ENCODE measurements around the gene TBC1D14.

- no peak for TF ChIP-seq SIN3A (IDR thresholded peaks at IDR 0.05; ENCODE audit: borderline replicate concordance, insufficient read depth, low read length)
- TF ChIP-seq POLR2AphosphoS5 (IDR thresholded peaks at IDR 0.05; ENCODE audit: low read depth, low read length): no peak
- TF ChIP-seq REST (IDR thresholded peaks at IDR 0.05; ENCODE audit: insufficient read depth in 1 of 2, low read depth in 2 of 2, low read length in 2 of 2): no peak
- TF ChIP-seq TAF1 (IDR thresholded peaks at IDR 0.05; ENCODE audit: borderline replicate concordance, insufficient read depth, low read length): no peak
- TF ChIP-seq FOXP2 (optimal IDR thresholded peaks at IDR 0.05; ENCODE audit: borderline replicate concordance, extremely low read depth, extremely low read length, insufficient read depth): no peak
These were observed 139.7 kb downstream of the TBC1D14 start for GRCh38 chr4:7049295-7049694.

All from PFSK-1 (cell line).